GM12801 (cell line): Measurements from ENCODE around the gene NGF.

Experiments used
- CTCF ChIP-seq: IDR thresholded peaks from one replicate; pipeline ENCODE4 v1.5.1; 2011; ENCODE audit warnings: control low read depth; ENCODE audit not compliant: insufficient read length; ENCODE audit errors: extremely low read depth

The NGF gene

GRCh38 chr1:115240297-115240696, 97.8 kb downstream of the NGF start:
- no peak for TF ChIP-seq CTCF

- TF ChIP-seq CTCF: no peak
Observed at GRCh38 chr1:115239426-115239825, 98.6 kb downstream of the NGF start.

GRCh38 chr1:115239148-115239422, 99.0 kb downstream of the NGF start:
- TF ChIP-seq CTCF: no peak

GRCh38 chr1:115238336-115239147, 99.5 kb downstream of the NGF start:
- TF ChIP-seq CTCF: no peak

- TF ChIP-seq CTCF: no peak
Observed at GRCh38 chr1:115237507-115237906, 100.5 kb downstream of the NGF start.

- no peak for TF ChIP-seq CTCF
Observed at GRCh38 chr1:115237023-115237422, 101.0 kb downstream of the NGF start.
